ENCODE results near the gene WDR31.
"Not testable (repeated sequence)": the region's sequence is repeated elsewhere in the genome, so short reads cannot be mapped to it uniquely, and the experiment has no call there.

Gene WDR31

GRCh38 chr9:113328045-113328782 is 11.9 kb downstream of the WDR31 start:
- DNase-seq = no peak

GRCh38 chr9:113326230-113326629 is 13.8 kb downstream of the WDR31 start:
- no peak for DNase-seq

GRCh38 chr9:113322671-113323070 is 17.4 kb downstream of the WDR31 start:
- DNase-seq = no peak

GRCh38 chr9:113320051-113320450 is 20.0 kb downstream of the WDR31 start:
- no peak for DNase-seq

- no peak for DNase-seq
Observed at GRCh38 chr9:113319054-113319453, 21.0 kb downstream of the WDR31 start.

- DNase-seq = no peak
Observed at GRCh38 chr9:113317777-113318176, 22.3 kb downstream of the WDR31 start.

- DNase-seq = no peak
Observed at GRCh38 chr9:113316030-113316429, 24.0 kb downstream of the WDR31 start.

GRCh38 chr9:113315231-113315630 is 24.8 kb downstream of the WDR31 start:
- DNase-seq = no peak

GRCh38 chr9:113313261-113313660 is 26.8 kb downstream of the WDR31 start:
- DNase-seq = no peak

GRCh38 chr9:113311961-113312360 is 28.1 kb downstream of the WDR31 start:
- no peak for DNase-seq

- DNase-seq = no peak
Observed at GRCh38 chr9:113310538-113310937, 29.5 kb downstream of the WDR31 start.

GRCh38 chr9:113309204-113309813 is 30.8 kb downstream of the WDR31 start:
- DNase-seq = peak; percentile 10

GRCh38 chr9:113307396-113307975 is 32.6 kb downstream of the WDR31 start:
- DNase-seq = no peak

- no peak for DNase-seq
Observed at GRCh38 chr9:113306566-113306965, 33.5 kb downstream of the WDR31 start.

GRCh38 chr9:113302792-113303418 is 37.2 kb downstream of the WDR31 start, which contains the start of gene RNF183:
Gene RNF183, minus strand, starts transcription at chr9:113303376. Its CDS starts 5,192 bp downstream, at chr9:113298184.
- DNase-seq = no peak

- no peak for DNase-seq
Observed at GRCh38 chr9:113301548-113301947, 38.5 kb downstream of the WDR31 start.

GRCh38 chr9:113299800-113300292 is 40.2 kb downstream of the WDR31 start:
- no peak for DNase-seq

- no peak for DNase-seq
Observed at GRCh38 chr9:113298924-113299770, 40.9 kb downstream of the WDR31 start.

- no peak for DNase-seq
Observed at GRCh38 chr9:113298311-113298710, 41.8 kb downstream of the WDR31 start.

- DNase-seq = no peak
Observed at GRCh38 chr9:113296796-113297558, 43.1 kb downstream of the WDR31 start.

- not testable (repeated sequence) for DNase-seq
Observed at GRCh38 chr9:113296247-113296646, 43.8 kb downstream of the WDR31 start.

Measured in activated gamma-delta T cell treated with Interleukin-2 at 50 U/mL for 16 hours (primary cell).